Measurements from ENCODE around the gene PIGL.

The PIGL gene

GRCh38 chr17:16358394-16358793 is 141.4 kb downstream of the PIGL start:
- Histone ChIP-seq H3K9me2 (replicated peaks; ENCODE audit: low read depth, low read length) (no peaks in the 10 kb centered on the region), H3K9ac (ENCODE audit: low read depth, low read length, poor library complexity, severe bottlenecking) (no peak overlapping the region), H3K36me3 (ENCODE audit: insufficient read depth, low read length) (no peaks in the 10 kb centered on the region), H3K79me2 (ENCODE audit: insufficient read depth, low read length) (no peaks in the 10 kb centered on the region), H3K27me3 (ENCODE audit: insufficient read depth, low read length, poor library complexity, severe bottlenecking) (no peaks in the 10 kb centered on the region), H3F3A (ENCODE audit: low read depth) (no peaks in the 10 kb centered on the region), H3K9me3 (ENCODE audit: insufficient read depth, low read depth, low read length) (no peaks in the 10 kb centered on the region), H3K4me2 (ENCODE audit: low read depth, low read length, poor library complexity, severe bottlenecking) (no peak overlapping the region), H3K4me1 (ENCODE audit: insufficient read depth, low read length, poor library complexity, severe bottlenecking) (no peaks in the 10 kb centered on the region), H2AFZ (ENCODE audit: low read length) (no peak overlapping the region), H3K4me3 (ENCODE audit: low read length, poor library complexity, severe bottlenecking) (no peak overlapping the region), H4K20me1 (ENCODE audit: insufficient read depth, low read length, poor library complexity, severe bottlenecking) (no peaks in the 10 kb centered on the region)
- TF ChIP-seq, protein P1, sequence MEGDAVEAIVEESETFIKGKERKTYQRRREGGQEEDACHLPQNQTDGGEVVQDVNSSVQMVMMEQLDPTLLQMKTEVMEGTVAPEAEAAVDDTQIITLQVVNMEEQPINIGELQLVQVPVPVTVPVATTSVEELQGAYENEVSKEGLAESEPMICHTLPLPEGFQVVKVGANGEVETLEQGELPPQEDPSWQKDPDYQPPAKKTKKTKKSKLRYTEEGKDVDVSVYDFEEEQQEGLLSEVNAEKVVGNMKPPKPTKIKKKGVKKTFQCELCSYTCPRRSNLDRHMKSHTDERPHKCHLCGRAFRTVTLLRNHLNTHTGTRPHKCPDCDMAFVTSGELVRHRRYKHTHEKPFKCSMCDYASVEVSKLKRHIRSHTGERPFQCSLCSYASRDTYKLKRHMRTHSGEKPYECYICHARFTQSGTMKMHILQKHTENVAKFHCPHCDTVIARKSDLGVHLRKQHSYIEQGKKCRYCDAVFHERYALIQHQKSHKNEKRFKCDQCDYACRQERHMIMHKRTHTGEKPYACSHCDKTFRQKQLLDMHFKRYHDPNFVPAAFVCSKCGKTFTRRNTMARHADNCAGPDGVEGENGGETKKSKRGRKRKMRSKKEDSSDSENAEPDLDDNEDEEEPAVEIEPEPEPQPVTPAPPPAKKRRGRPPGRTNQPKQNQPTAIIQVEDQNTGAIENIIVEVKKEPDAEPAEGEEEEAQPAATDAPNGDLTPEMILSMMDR (conservative IDR thresholded peaks at IDR 0.05; ENCODE audit: low read length), result no peak
- TF ChIP-seq EZH2phosphoT487 (IDR thresholded peaks at IDR 0.05; ENCODE audit: borderline replicate concordance), result no peak

DNA sequence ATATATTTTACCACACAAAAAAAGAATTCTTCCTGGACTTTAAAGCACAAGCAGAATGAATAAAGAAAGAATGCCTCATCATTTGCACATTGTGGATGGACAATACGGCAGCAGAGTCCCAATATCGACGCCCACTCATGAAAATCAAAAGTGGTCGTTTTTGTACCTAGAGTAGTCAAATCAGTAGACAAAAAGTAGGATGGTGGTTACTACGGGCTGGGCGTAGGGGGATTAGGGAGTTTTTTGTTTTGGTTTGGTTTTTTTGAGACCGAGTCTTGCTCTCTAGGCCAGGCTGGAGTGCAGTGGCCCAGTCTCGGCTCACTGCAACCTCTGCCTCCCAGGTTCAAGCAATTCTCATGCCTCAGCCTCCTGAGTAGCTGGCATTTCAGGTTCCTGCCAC is 144.9 kb downstream of the PIGL start:
- no peaks in the 10 kb centered on the region for H4K20me1 ChIP-seq (ENCODE audit: insufficient read depth, low read length, poor library complexity, severe bottlenecking)
- no peaks in the 10 kb centered on the region for H3F3A ChIP-seq (ENCODE audit: low read depth)
- H3K4me2 ChIP-seq (ENCODE audit: low read depth, low read length, poor library complexity, severe bottlenecking), result no peak overlapping the region
- no peak overlapping the region for H3K4me3 ChIP-seq (ENCODE audit: low read length, poor library complexity, severe bottlenecking)
- no peaks in the 10 kb centered on the region for H3K36me3 ChIP-seq (ENCODE audit: insufficient read depth, low read length)
- no peak for TF ChIP-seq EZH2phosphoT487 (IDR thresholded peaks at IDR 0.05; ENCODE audit: borderline replicate concordance)
- TF ChIP-seq, protein P1 (conservative IDR thresholded peaks at IDR 0.05; ENCODE audit: low read length), result no peak
- no peaks in the 10 kb centered on the region for H3K79me2 ChIP-seq (ENCODE audit: insufficient read depth, low read length)
- no peaks in the 10 kb centered on the region for H3K9me2 ChIP-seq (replicated peaks; ENCODE audit: low read depth, low read length)
- no peak overlapping the region for H3K9ac ChIP-seq (ENCODE audit: low read depth, low read length, poor library complexity, severe bottlenecking)
- peaks cover 5% of the 10 kb centered on the region for H3K4me1 ChIP-seq (ENCODE audit: insufficient read depth, low read length, poor library complexity, severe bottlenecking)
- no peaks in the 10 kb centered on the region for H3K9me3 ChIP-seq (ENCODE audit: insufficient read depth, low read depth, low read length)
- H2AFZ ChIP-seq (ENCODE audit: low read length), result no peak overlapping the region
- no peaks in the 10 kb centered on the region for H3K27me3 ChIP-seq (ENCODE audit: insufficient read depth, low read length, poor library complexity, severe bottlenecking)

- no peak overlapping the region for H3K4me2 ChIP-seq (ENCODE audit: low read depth, low read length, poor library complexity, severe bottlenecking)
- H2AFZ ChIP-seq (ENCODE audit: low read length), result peak overlapping the region; percentile 77
- no peaks in the 10 kb centered on the region for H3K79me2 ChIP-seq (ENCODE audit: insufficient read depth, low read length)
- no peaks in the 10 kb centered on the region for H4K20me1 ChIP-seq (ENCODE audit: insufficient read depth, low read length, poor library complexity, severe bottlenecking)
- no peaks in the 10 kb centered on the region for H3K9me3 ChIP-seq (ENCODE audit: insufficient read depth, low read depth, low read length)
- H3K27me3 ChIP-seq (ENCODE audit: insufficient read depth, low read length, poor library complexity, severe bottlenecking), result no peaks in the 10 kb centered on the region
- no peaks in the 10 kb centered on the region for H3K36me3 ChIP-seq (ENCODE audit: insufficient read depth, low read length)
- H3K9me2 ChIP-seq (replicated peaks; ENCODE audit: low read depth, low read length), result no peaks in the 10 kb centered on the region
- TF ChIP-seq, protein P1 (conservative IDR thresholded peaks at IDR 0.05; ENCODE audit: low read length), result peak; percentile 97
- TF ChIP-seq EZH2phosphoT487 (IDR thresholded peaks at IDR 0.05; ENCODE audit: borderline replicate concordance), result no peak
- H3K4me1 ChIP-seq (ENCODE audit: insufficient read depth, low read length, poor library complexity, severe bottlenecking), result peaks cover 5% of the 10 kb centered on the region
- peak overlapping the region; percentile 0 for H3K9ac ChIP-seq (ENCODE audit: low read depth, low read length, poor library complexity, severe bottlenecking)
- no peaks in the 10 kb centered on the region for H3F3A ChIP-seq (ENCODE audit: low read depth)
- H3K4me3 ChIP-seq (ENCODE audit: low read length, poor library complexity, severe bottlenecking), result no peak overlapping the region
Measured at GRCh38 chr17:16363749-16364536, 146.9 kb downstream of the PIGL start.
